MM.1S (cell line): ENCODE results near the gene IRF3.

Experiments
- CTCF ChIP-seq: fragments of 300-600 bp; sonication (generic); IDR thresholded peaks from 2 replicates; pipeline ENCODE4 v1.5.1; 2016; ENCODE audit warnings: antibody characterized with exemption, low read length, mixed read lengths
- EZH2 ChIP-seq: fragments of 300-600 bp; sonication (generic); optimal IDR thresholded peaks from 2 replicates; pipeline ENCODE3; 2017; ENCODE audit warnings: low read depth, mild to moderate bottlenecking, antibody characterized with exemption, low read length, mixed read lengths
- EZH2phosphoT487 ChIP-seq: fragments of 300-600 bp; sonication (generic); IDR thresholded peaks from 2 replicates; pipeline ENCODE4 v1.6.1; 2018; ENCODE audit warnings: antibody characterized with exemption, low read length

- TF ChIP-seq CTCF (no peak), EZH2 (no peak), EZH2phosphoT487 (no peak)
Observed at GRCh38 chr19:49613374-49613773, 52.3 kb downstream of the IRF3 start.
